GM12878 (cell line): ENCODE measurements around the gene CLASRP. TPM values are rescaled to one million over a fixed set of nuclear protein-coding genes. Genes with fewer than 3 reads are reported as not detected.
A peak's percentile ranks its signal among the peaks of the same experiment; 100 is the strongest.

Experiments used
- ATAC-seq: fragments of 200-7000 bp; cut with Tn5 transposase; 3 replicates; pipeline ENCODE4 v1.9.1; 2020; ENCODE audit warnings: mild to moderate bottlenecking, moderate library complexity
- BruUV-seq: library from RNA; stranded (reverse); fragments of 400-500 nt; replicated peaks from 2 replicates; lab custom pipeline; 2021; lab: Mats Ljungman, UMichigan
- CTCF ChIA-PET: fragments of 300-600 bp; sonication (Branson Sonifier 250); formaldehyde crosslinking; extraction: SDS; loops from one replicate; lab custom pipeline; 2021; ENCODE audit warnings: inconsistent platforms; lab: Yijun Ruan, JAX
- POLR2A ChIA-PET: fragments of 350-600 bp; formaldehyde crosslinking; extraction: SDS; loops from one replicate; lab custom pipeline; 2021; ENCODE audit warnings: inconsistent platforms; lab: Charles Lee
- RAD21 ChIA-PET: fragments of 300-600 bp; sonication (Branson Sonifier 250); formaldehyde crosslinking; loops from one replicate; lab custom pipeline; 2023; ENCODE audit warnings: antibody characterized with exemption; ENCODE audit not compliant: unreplicated experiment; lab: Charles Lee
- SMC1A ChIA-PET: fragments of 300-600 bp; sonication (Branson Sonifier 250); formaldehyde crosslinking; loops from one replicate; lab custom pipeline; 2023; ENCODE audit not compliant: unreplicated experiment, uncharacterized antibody; lab: Charles Lee
- DNase-seq: peaks from one replicate; pipeline ENCODE4 v3.0.0-alpha.2; 2011; ENCODE audit warnings: low read depth, low spot score
- FAIRE-seq: peaks from 3 replicates; lab custom pipeline; 2011; peaks lifted over from hg19 to GRCh38; lab: Jason Lieb, UNC
- H2AFZ ChIP-seq: 2 replicates; pipeline ENCODE4 v1.6.0; 2011; ENCODE audit warnings: low read depth, low read length, control low read depth; ENCODE audit not compliant: control insufficient read depth
- H3K27ac ChIP-seq: 2 replicates; pipeline ENCODE4 v1.5.1; 2011; ENCODE audit warnings: control low read depth; ENCODE audit not compliant: control insufficient read depth, insufficient read depth
- H3K27me3 ChIP-seq, 2 experiments: replicated peaks in 1 of 2; 2 replicates each; pipeline versions ENCODE4 v1.6.0 to v1.6.1; 2011; ENCODE audit warnings: low read length in 1 of 2; ENCODE audit not compliant: control insufficient read depth in 2 of 2, insufficient read depth in 2 of 2
- H3K36me3 ChIP-seq, 2 experiments: 2 replicates each; pipeline ENCODE4 v1.5.1; 2011; ENCODE audit warnings: low read length in 1 of 2; ENCODE audit not compliant: control insufficient read depth in 2 of 2, insufficient read depth in 2 of 2
- H3K4me1 ChIP-seq: 2 replicates; pipeline ENCODE4 v1.6.1; 2011; ENCODE audit warnings: mild to moderate bottlenecking, low read length, moderate library complexity, mixed read lengths; ENCODE audit not compliant: control insufficient read depth, insufficient read depth
- H3K4me2 ChIP-seq: 2 replicates; pipeline ENCODE4 v1.6.0; 2011; ENCODE audit warnings: control low read depth; ENCODE audit not compliant: control insufficient read depth, insufficient read depth
- H3K4me3 ChIP-seq: fragments of 200-600 bp; sonication (generic); 2 replicates; pipeline ENCODE4 v1.5.1; 2016
- H3K79me2 ChIP-seq: 2 replicates; pipeline ENCODE4 v1.6.0; 2011; ENCODE audit warnings: low read length; ENCODE audit not compliant: control insufficient read depth, insufficient read depth
- H3K9ac ChIP-seq: 2 replicates; pipeline ENCODE4 v1.8.0; 2011; ENCODE audit warnings: low read length, control low read depth, mixed read lengths; ENCODE audit not compliant: control insufficient read depth, insufficient read depth
- H3K9me3 ChIP-seq: replicated peaks from 3 replicates; pipeline ENCODE4 v1.5.1; 2011; ENCODE audit warnings: mild to moderate bottlenecking, low read length; ENCODE audit not compliant: control insufficient read depth, insufficient read depth
- H4K20me1 ChIP-seq: 2 replicates; pipeline ENCODE4 v1.6.0; 2011; ENCODE audit not compliant: control insufficient read depth, insufficient read depth
- CHD2 ChIP-seq: IDR thresholded peaks from 2 replicates; pipeline ENCODE4 v1.6.1; 2011; ENCODE audit warnings: low read depth, low read length, improper control_type of control experiment, borderline replicate concordance
- E2F4 ChIP-seq: IDR thresholded peaks from 2 replicates; pipeline ENCODE4 v1.6.1; 2012; ENCODE audit warnings: low read depth, low read length, improper control_type of control experiment
- FOXK2 ChIP-seq: fragments of 450-650 bp; IDR thresholded peaks from 2 replicates; pipeline ENCODE4 v1.6.1; 2017; ENCODE audit warnings: mild to moderate bottlenecking, moderate library complexity
- MEF2A ChIP-seq: IDR thresholded peaks from 2 replicates; pipeline ENCODE4 v1.6.1; 2011; ENCODE audit warnings: low read depth, mild to moderate bottlenecking, low read length, moderate library complexity; ENCODE audit not compliant: insufficient read depth
- MXI1 ChIP-seq: fragments of 150-350 bp; IDR thresholded peaks from 2 replicates; pipeline ENCODE4 v1.6.1; 2011; ENCODE audit warnings: low read depth, mild to moderate bottlenecking, inconsistent platforms, low read length, improper control_type of control experiment
- NKRF ChIP-seq: fragments of 450-650 bp; conservative IDR thresholded peaks from 2 replicates; pipeline ENCODE4 v1.6.1; 2017; ENCODE audit warnings: mild to moderate bottlenecking, moderate library complexity
- REST ChIP-seq: IDR thresholded peaks from 2 replicates; pipeline ENCODE4 v1.6.1; 2012; ENCODE audit warnings: mild to moderate bottlenecking, low read depth, low read length
- SPI1 ChIP-seq: IDR thresholded peaks from 2 replicates; pipeline ENCODE4 v1.6.1; 2011; ENCODE audit warnings: low read depth, mild to moderate bottlenecking, low read length, moderate library complexity, borderline replicate concordance; ENCODE audit not compliant: insufficient read depth
- SREBF1 ChIP-seq: IDR thresholded peaks from 2 replicates; pipeline ENCODE4 v1.6.1; 2012; ENCODE audit warnings: mild to moderate bottlenecking, low read length
- STAT3 ChIP-seq: IDR thresholded peaks from 2 replicates; pipeline ENCODE4 v1.6.1; 2011; ENCODE audit warnings: low read depth, low read length, improper control_type of control experiment
- WRNIP1 ChIP-seq: IDR thresholded peaks from 2 replicates; pipeline ENCODE4 v1.6.1; 2011; ENCODE audit warnings: low read depth, low read length, improper control_type of control experiment, borderline replicate concordance
- ZBED1 ChIP-seq: IDR thresholded peaks from 2 replicates; pipeline ENCODE4 v1.6.1; 2016; ENCODE audit warnings: borderline replicate concordance
- WGBS: methylation state at CpG from one replicate; pipeline ENCODE4 v1.1.6; 2016; ENCODE audit warnings: low lambda C conversion rate; ENCODE audit not compliant: insufficient replicate concordance, insufficient coverage; ENCODE audit errors: missing lambda C conversion rate; 5-methylcytosine and 5-hydroxymethylcytosine counted together
- in situ Hi-C: fragments of 300-500 bp; cut with MboI; formaldehyde crosslinking; loops from 9 replicates; pipeline ENCODE4 v1.14.3; 2018; ENCODE audit warnings: mixed read lengths
- intact Hi-C: fragments of 100-400 bp; cut with micrococcal nuclease; formaldehyde crosslinking; loops from one replicate; pipeline ENCODE4 v1.14.2; 2022; ENCODE audit not compliant: unreplicated experiment
- polyA plus RNA-seq, 11 experiments: library from polyadenylated mRNA; depleted of rRNA in 4 of 11; unstranded in 6 of 11; stranded (reverse) in 5 of 11; fragments of >200 nt; fragmentation: Nextera tagmentation in 4 of 11; fragmentation: Illumina TruSeq in 1 of 11; extraction: Ambion mirVana in 4 of 11; extraction: Trizol in 1 of 11; gene quantifications; 1 replicate in 1 of 11; 2 replicates in 10 of 11; pipeline versions ENCODE4 v1.2.1 to v1.2.3, GENCODE V29; 2011 to 2016; ENCODE audit warnings: inconsistent platforms in 2 of 11, missing spikeins in 2 of 11, low read depth in 1 of 11
- total RNA-seq, 4 experiments: library from RNA; depleted of rRNA in 3 of 4; stranded (reverse); fragments of >200 nt in 3 of 4; fragmentation: Illumina TruSeq in 1 of 4; extraction: Trizol in 1 of 4; gene quantifications; 2 replicates each; pipeline versions ENCODE4 v1.2.1 to v1.2.3, GENCODE V29; 2013 to 2021

The CLASRP gene
- total and polyA plus RNA-seq, 10 of the 15 experiments (the other 5 are each of a cell fraction or from before 2014, with no cell fraction given): 0.68 to 75.8 (median 30.2) TPM

- TF ChIP-seq REST (no peak), CHD2 (peak; percentile 28; the same call in 1 of the 2 replicates), SREBF1 (no peak), STAT3 (no peak), NKRF (peak; percentile 76), FOXK2 (peak; percentile 66)
- TF ChIP-seq, all 136 proteins: peak for 6
These were observed 41.1 kb downstream of the CLASRP start (continued) for GRCh38 chr19:45079911-45080370.

GRCh38 chr19:45082170-45082569, 43.3 kb downstream of the CLASRP start:
- CTCF ChIA-PET: no interaction called here
- DNase-seq: no peak
- H2AFZ ChIP-seq: no peak overlapping the region
- TF ChIP-seq MEF2A (no peak), SPI1 (no peak), WRNIP1 (no peak), MXI1 (no peak), E2F4 (no peak), FOXK2 (no peak), ZBED1 (no peak)
- TF ChIP-seq, all 136 proteins: peak for 0
- ATAC-seq (no peak), FAIRE-seq (no peak)
- Histone ChIP-seq H3K4me2 (peak overlapping the region; percentile 98; the same call in 1 of the 2 replicates), H3K9ac (no peak overlapping the region), H3K27ac (no peak overlapping the region), H3K9me3 (no peaks in the 10 kb centered on the region), H3K4me1 (peaks cover 14% of the 10 kb centered on the region), H3K79me2 (peaks cover 52% of the 10 kb centered on the region), H3K27me3 (no peaks in the 10 kb centered on the region), H3K36me3 (peaks cover 2 to 10% of the 10 kb centered on the region in 2 experiments), H3K4me3 (no peak overlapping the region), H4K20me1 (no peaks in the 10 kb centered on the region)
- intact Hi-C loops (no loop called here), in situ Hi-C loops (no loop called here)
- BruUV-seq: TSS peak; percentile 13
- SMC1A ChIA-PET: no interaction called here
- RAD21 ChIA-PET: no interaction called here
- 99% methylated on average over 5 of the region's 5 CpGs for WGBS
- POLR2A ChIA-PET: interaction anchor here (0.6 kb wide), 1 partner anchor 48 kb away, joined by 3 read pairs; no protein-coding TSS in a partner anchor
